ENCODE data around the gene MYBPH.

MYBPH gene

GRCh38 chr1:203167026-203167912 is 8.4 kb downstream of the MYBPH start:
- no peak for DNase-seq (ENCODE audit: low spot score)

GRCh38 chr1:203166192-203166940 is 9.3 kb downstream of the MYBPH start:
- DNase-seq (ENCODE audit: low spot score) = no peak

- no peak for DNase-seq (ENCODE audit: low spot score)
These were observed 9.8 kb downstream of the MYBPH start for GRCh38 chr1:203165800-203166161.

- no peak for DNase-seq (ENCODE audit: low spot score)
These were observed 10.4 kb downstream of the MYBPH start for GRCh38 chr1:203165101-203165799.

- DNase-seq (ENCODE audit: low spot score) = no peak
These were observed 11.6 kb downstream of the MYBPH start for GRCh38 chr1:203163891-203164635.

GRCh38 chr1:203162403-203162802 is 13.2 kb downstream of the MYBPH start:
- DNase-seq (ENCODE audit: low spot score) = no peak

- DNase-seq (ENCODE audit: low spot score) = no peak
These were observed 13.9 kb downstream of the MYBPH start for GRCh38 chr1:203161703-203162102.

- no peak for DNase-seq (ENCODE audit: low spot score)
These were observed 14.5 kb downstream of the MYBPH start for GRCh38 chr1:203161175-203161574.

- DNase-seq (ENCODE audit: low spot score) = no peak
These were observed 15.8 kb downstream of the MYBPH start for GRCh38 chr1:203159844-203160243.

GRCh38 chr1:203158960-203159665 is 16.5 kb downstream of the MYBPH start:
- DNase-seq (ENCODE audit: low spot score) = no peak

GRCh38 chr1:203158423-203158822 is 17.2 kb downstream of the MYBPH start:
- no peak for DNase-seq (ENCODE audit: low spot score)

- no peak for DNase-seq (ENCODE audit: low spot score)
These were observed 19.3 kb downstream of the MYBPH start for GRCh38 chr1:203156280-203156679.

GRCh38 chr1:203153989-203154821 is 21.4 kb downstream of the MYBPH start:
- no peak for DNase-seq (ENCODE audit: low spot score)

GRCh38 chr1:203153051-203153988 is 22.3 kb downstream of the MYBPH start:
- DNase-seq (ENCODE audit: low spot score) = no peak

- no peak for DNase-seq (ENCODE audit: low spot score)
These were observed 23.2 kb downstream of the MYBPH start for GRCh38 chr1:203152158-203153034.

- no peak for DNase-seq (ENCODE audit: low spot score)
These were observed 24.1 kb downstream of the MYBPH start for GRCh38 chr1:203151362-203152157.

All from SK-N-DZ (cell line).